ENCODE results near the gene ECI2. TPM values are rescaled to one million over a fixed set of nuclear protein-coding genes. Genes with fewer than 3 reads are reported as not detected.

The ECI2 gene
- total and polyA plus RNA-seq, 11 donors = 120 to 192 (median 145) TPM

- Histone ChIP-seq H3K27ac (peak overlapping the region in 1 of 12 donors; percentile 34), H3K27me3 (no peaks in the 10 kb centered on the region), H3K4me1 (peaks cover 0 to 5% (median 0%) of the 10 kb centered on the region in 12 donors), H3K9me3 (no peaks in the 10 kb centered on the region), H3K36me3 (peaks cover 0 to 100% (median 95%) of the 10 kb centered on the region in 9 donors), H3K4me3 (no peak overlapping the region)
- DNase-seq (no peak), ATAC-seq (peak in 2 of 4 donors; percentile 22 to 34)
- intact Hi-C loops (cut with DNase I) = loop anchor here in 2 of 10 donors (10.0 kb wide), 2 partner anchors 61 to 71 kb away; no protein-coding TSS in a partner anchor
- WGBS, 4 donors = 84 to 93% (median 87%) methylated on average over 4 to 5 of the region's 5 CpGs
- TF ChIP-seq POLR2A (IDR thresholded peaks at IDR 0.05) (no peak), CTCF (IDR thresholded peaks at IDR 0.05) (no peak)
Measured at GRCh38 chr6:4125500-4125899, 9.9 kb downstream of the ECI2 start.

GRCh38 chr6:4124351-4124750, 11.0 kb downstream of the ECI2 start:
- Histone ChIP-seq H3K36me3 (peaks cover 0 to 100% (median 95%) of the 10 kb centered on the region in 9 donors), H3K9me3 (no peaks in the 10 kb centered on the region), H3K4me3 (no peak overlapping the region), H3K27me3 (no peaks in the 10 kb centered on the region), H3K4me1 (peaks cover 0 to 5% (median 0%) of the 10 kb centered on the region in 12 donors), H3K27ac (no peak overlapping the region)
- DNase-seq (no peak), ATAC-seq (no peak)
- intact Hi-C loops (cut with DNase I) = loop anchor here in 2 of 10 donors (10.0 kb wide), 2 partner anchors 60 to 70 kb away; no protein-coding TSS in a partner anchor
- no peak for TF ChIP-seq POLR2A (IDR thresholded peaks at IDR 0.05)
- TF ChIP-seq CTCF (IDR thresholded peaks at IDR 0.05) = no peak
- 15 to 38% (median 26%) methylated on average over 1 of the region's 1 CpG for WGBS, 4 donors

- Histone ChIP-seq H3K9me3 (peaks cover 0 to 18% (median 3%) of the 10 kb centered on the region in 12 donors), H3K27ac (no peak overlapping the region), H3K4me1 (peaks cover 0 to 2% (median 0%) of the 10 kb centered on the region in 12 donors), H3K4me3 (no peak overlapping the region), H3K36me3 (peaks cover 0 to 66% (median 61%) of the 10 kb centered on the region in 9 donors), H3K27me3 (no peaks in the 10 kb centered on the region)
- intact Hi-C loops (cut with DNase I) = loop anchor here in 1 of 10 donors (5.0 kb wide), 1 partner anchor 63 kb away; no protein-coding TSS in a partner anchor
- no peak for ATAC-seq
- no peak for DNase-seq
- TF ChIP-seq CTCF (IDR thresholded peaks at IDR 0.05) (no peak), POLR2A (IDR thresholded peaks at IDR 0.05) (no peak)
- WGBS, 4 donors = 94 to 98% (median 97%) methylated on average over 4 of the region's 4 CpGs
Measured at GRCh38 chr6:4115741-4116140, 19.6 kb downstream of the ECI2 start.

- H3K36me3 ChIP-seq = peaks cover 0 to 50% (median 45%) of the 10 kb centered on the region in 9 donors
- TF ChIP-seq CTCF (IDR thresholded peaks at IDR 0.05) = no peak
- no peak for TF ChIP-seq POLR2A (IDR thresholded peaks at IDR 0.05)
- DNase-seq = no peak
- H3K4me1 ChIP-seq = peaks cover 0 to 19% (median 8%) of the 10 kb centered on the region in 12 donors
- no peak overlapping the region for H3K27ac ChIP-seq
- ATAC-seq = no peak
- intact Hi-C loops (cut with DNase I) = no loop called here
- 89 to 97% (median 92%) methylated on average over 3 of the region's 3 CpGs for WGBS, 4 donors
- peaks cover 0 to 18% (median 3%) of the 10 kb centered on the region in 12 donors for H3K9me3 ChIP-seq
- H3K27me3 ChIP-seq = no peaks in the 10 kb centered on the region
- H3K4me3 ChIP-seq = no peak overlapping the region
Measured at GRCh38 chr6:4114123-4114522, 21.3 kb downstream of the ECI2 start.

Measured in heart left ventricle (tissue), 16 donors.